HCT116 (cell line): ENCODE data around the gene PHF8. TPM values are rescaled to one million over a fixed set of nuclear protein-coding genes. Genes with fewer than 3 reads are reported as not detected.

Experiments used
- ATAC-seq: fragments of 200-7000 bp; cut with Tn5 transposase; 2 replicates; pipeline ENCODE4 v1.9.1; 2020; ENCODE audit warnings: mild to moderate bottlenecking, moderate library complexity
- BruUV-seq: library from RNA; stranded (reverse); fragments of 400-500 nt; replicated peaks from 2 replicates; lab custom pipeline; 2021; lab: Mats Ljungman, UMichigan
- CTCF ChIA-PET: fragments of 300-600 bp; sonication (Branson Sonifier 250); formaldehyde crosslinking; loops from one replicate; lab custom pipeline; 2021; ENCODE audit warnings: antibody characterized with exemption; lab: Charles Lee
- POLR2A ChIA-PET: fragments of 300-600, 350-600 bp; sonication (Branson Sonifier 250); formaldehyde crosslinking; loops from one replicate; lab custom pipeline; 2021; ENCODE audit warnings: antibody characterized with exemption; lab: Charles Lee
- RAD21 ChIA-PET, 2 experiments: fragments of 300-600 bp; sonication (Branson Sonifier 250); formaldehyde crosslinking; loops; one replicate each; lab custom pipeline; 2023; ENCODE audit warnings: low total read pairs in 2 of 2; ENCODE audit not compliant: uncharacterized antibody in 2 of 2, unreplicated experiment in 2 of 2, low non-redundant PET in 1 of 2; lab: Charles Lee
- DNase-seq: peaks from one replicate; pipeline ENCODE4 v3.0.0-alpha.2; 2010; ENCODE audit warnings: low read depth, low spot score
- H2AFZ ChIP-seq: fragments of 200-600 bp; shearing (Covaris generic), sonication (generic); 2 replicates; pipeline ENCODE4 v1.6.1; 2017; ENCODE audit warnings: low read depth, mixed run types, mixed read lengths, antibody characterized with exemption, low read length; ENCODE audit not compliant: poor library complexity, severe bottlenecking
- H3K27ac ChIP-seq: 2 replicates; pipeline ENCODE4 v1.5.1; 2012; ENCODE audit warnings: low read depth, low read length
- H3K27me3 ChIP-seq: fragments of 200-600 bp; sonication (generic); 2 replicates; pipeline ENCODE4 v1.6.1; 2016; ENCODE audit warnings: mixed run types, low read length, mixed read lengths; ENCODE audit not compliant: insufficient read depth
- H3K36me3 ChIP-seq, 2 experiments: fragments of 200-500 bp in 1 of 2; fragments of 200-600 bp in 1 of 2; sonication (Bioruptor generic) in 1 of 2; sonication (generic) in 1 of 2; 2 replicates each; pipeline versions ENCODE4 v1.5.1 to v1.6.1; 2014 to 2016; ENCODE audit warnings: low read length in 2 of 2, inconsistent platforms in 1 of 2, mixed read lengths in 1 of 2, mixed run types in 1 of 2; ENCODE audit not compliant: insufficient read depth in 2 of 2, control insufficient read depth in 1 of 2
- H3K4me1 ChIP-seq, 2 experiments: fragments of 200-600 bp in 1 of 2; sonication (generic) in 1 of 2; 2 replicates each; pipeline versions ENCODE4 v1.5.1 to v1.6.1; 2012 to 2017; ENCODE audit warnings: low read length in 2 of 2, inconsistent platforms in 1 of 2, mild to moderate bottlenecking in 1 of 2, mixed read lengths in 1 of 2, mixed run types in 1 of 2, moderate library complexity in 1 of 2; ENCODE audit not compliant: insufficient read depth in 2 of 2, control insufficient read depth in 1 of 2
- H3K4me2 ChIP-seq: fragments of 200-600 bp; sonication (generic); 2 replicates; pipeline ENCODE4 v1.6.1; 2017; ENCODE audit warnings: mixed run types, low read length, mixed read lengths
- H3K4me3 ChIP-seq, 2 experiments: fragments of 200-600 bp in 1 of 2; sonication (generic) in 1 of 2; replicated peaks in 1 of 2; 2 replicates each; pipeline ENCODE4 v1.5.1; 2011 to 2016; ENCODE audit warnings: low read length in 2 of 2, control low read depth in 1 of 2, low read depth in 1 of 2, mild to moderate bottlenecking in 1 of 2, mixed read lengths in 1 of 2, mixed run types in 1 of 2
- H3K79me2 ChIP-seq: fragments of 200-600 bp; sonication (generic); 2 replicates; pipeline ENCODE4 v1.6.1; 2017; ENCODE audit warnings: mild to moderate bottlenecking, mixed run types, low read length, moderate library complexity, mixed read lengths; ENCODE audit not compliant: insufficient read depth
- H3K9ac ChIP-seq: fragments of 200-600 bp; sonication (generic); 2 replicates; pipeline ENCODE4 v1.6.1; 2016; ENCODE audit warnings: low read length, mixed read lengths
- H3K9me2 ChIP-seq: fragments of 200-600 bp; sonication (generic), shearing (Covaris generic); 2 replicates; pipeline ENCODE4 v1.6.1; 2017; ENCODE audit warnings: mixed run types, mild to moderate bottlenecking, moderate library complexity; ENCODE audit not compliant: insufficient read depth
- H3K9me3 ChIP-seq, 2 experiments: fragments of 200-500 bp in 1 of 2; fragments of 200-600 bp in 1 of 2; sonication (Bioruptor generic) in 1 of 2; sonication (generic) in 1 of 2; 2 replicates each; pipeline ENCODE4 v1.6.1; 2014 to 2017; ENCODE audit warnings: low read length in 2 of 2, mixed read lengths in 2 of 2, inconsistent platforms in 1 of 2, low read depth in 1 of 2, mild to moderate bottlenecking in 1 of 2, mixed run types in 1 of 2, moderate library complexity in 1 of 2; ENCODE audit not compliant: control insufficient read depth in 1 of 2, insufficient read depth in 1 of 2
- H4K20me1 ChIP-seq: fragments of 200-600 bp; sonication (generic), shearing (Covaris generic); 2 replicates; pipeline ENCODE4 v1.6.1; 2017; ENCODE audit warnings: mixed run types, mild to moderate bottlenecking, moderate library complexity; ENCODE audit not compliant: insufficient read depth
- CEBPB ChIP-seq: IDR thresholded peaks from 2 replicates; pipeline ENCODE4 v1.6.1; 2012; ENCODE audit warnings: low read depth
- EZH2 ChIP-seq: fragments of 200-600 bp; sonication (generic); IDR thresholded peaks from 2 replicates; pipeline ENCODE4 v1.6.1; 2017; ENCODE audit warnings: antibody characterized with exemption, mixed run types
- EZH2phosphoT487 ChIP-seq: fragments of 200-600 bp; IDR thresholded peaks from 2 replicates; pipeline ENCODE4 v1.6.1; 2018; ENCODE audit warnings: antibody characterized with exemption, borderline replicate concordance
- FOSL1 ChIP-seq: IDR thresholded peaks from 2 replicates; pipeline ENCODE4 v1.6.1; 2012; ENCODE audit warnings: low read depth
- JUND ChIP-seq: IDR thresholded peaks from 2 replicates; pipeline ENCODE4 v1.6.1; 2012
- MAX ChIP-seq: IDR thresholded peaks from 2 replicates; pipeline ENCODE4 v1.6.1; 2012
- RAD21 ChIP-seq: IDR thresholded peaks from 2 replicates; pipeline ENCODE4 v1.6.1; 2012; ENCODE audit warnings: low read depth, mild to moderate bottlenecking
- REST ChIP-seq: IDR thresholded peaks from 2 replicates; pipeline ENCODE4 v1.6.1; 2012; ENCODE audit warnings: low read depth
- SP1 ChIP-seq: IDR thresholded peaks from 2 replicates; pipeline ENCODE4 v1.6.1; 2012; ENCODE audit warnings: low read depth
- ZNF274 ChIP-seq: fragments of 200-500 bp; sonication (Bioruptor generic); IDR thresholded peaks from 2 replicates; pipeline ENCODE4 v1.6.1; 2014; ENCODE audit warnings: mild to moderate bottlenecking, low read depth, low read length, inconsistent platforms
- intact Hi-C: fragments of 100-400 bp; cut with micrococcal nuclease; formaldehyde crosslinking; loops from 2 replicates; pipeline ENCODE4 v1.10.0; 2022
- total RNA-seq: library from RNA; stranded (reverse); gene quantifications from one replicate; pipeline ENCODE4 v1.2.1, GENCODE V29; 2021; ENCODE audit not compliant: unreplicated experiment

PHF8 gene
- total RNA-seq, 1 experiment from 2014 or later: 28.0 TPM

- RAD21 ChIA-PET: no interaction called here
- Histone ChIP-seq H2AFZ (no peak overlapping the region), H3K4me2 (peak overlapping the region; percentile 79), H4K20me1 (no peaks in the 10 kb centered on the region), H3K9me2 (no peaks in the 10 kb centered on the region), H3K4me1 (peaks cover 8 to 20% of the 10 kb centered on the region in 2 experiments), H3K79me2 (peaks cover 7% of the 10 kb centered on the region), H3K27me3 (no peaks in the 10 kb centered on the region), H3K4me3 (no peak overlapping the region), H3K9me3 (no peaks in the 10 kb centered on the region), H3K9ac (peak overlapping the region; percentile 80), H3K36me3 (peaks cover 0 to 2% of the 10 kb centered on the region in 2 experiments; a peak in 2 of 4 replicates), H3K27ac (peak overlapping the region; percentile 81; the same call in 1 of the 2 replicates)
- intact Hi-C loops: no loop called here
- ATAC-seq: no peak
- no TSS peak for BruUV-seq
- CTCF ChIA-PET: no interaction called here
- no peak for DNase-seq
- TF ChIP-seq ZNF274 (no peak), SP1 (no peak), CEBPB (no peak), REST (no peak), EZH2phosphoT487 (no peak), RAD21 (no peak), FOSL1 (no peak), EZH2 (no peak), JUND (no peak), MAX (no peak)
- POLR2A ChIA-PET: no interaction called here
These were observed 1.4 kb upstream of the PHF8 start for GRCh38 chrX:54045563-54046228.
